ENCODE results near the gene CREB5.
A peak's percentile ranks its signal among the peaks of the same experiment; 100 is the strongest.

CREB5 gene

DNA sequence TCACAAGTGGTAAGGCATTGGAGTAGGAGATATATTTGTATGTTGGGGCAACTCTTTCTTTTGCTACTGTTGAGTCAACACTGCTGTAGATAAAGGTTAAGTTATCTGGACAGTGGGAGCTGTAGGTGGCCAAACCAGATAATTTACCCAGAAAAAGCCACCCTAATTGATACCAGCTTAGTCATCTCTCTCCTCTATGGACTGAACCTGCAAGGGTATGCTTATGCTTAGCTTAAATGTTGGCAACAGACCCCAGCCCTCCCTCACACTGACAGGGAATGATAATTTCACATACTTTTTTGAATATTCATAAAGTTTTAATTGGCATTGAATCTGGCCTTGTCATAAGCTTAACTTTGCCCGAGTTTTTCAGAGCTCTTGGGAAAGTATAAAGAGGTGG, 66.3 kb downstream of the CREB5 start:
- H3K9me3 ChIP-seq (ENCODE audit: low read length) = no peaks in the 10 kb centered on the region
- no peak overlapping the region for H2AFZ ChIP-seq (ENCODE audit: low read depth, low read length)
- no peaks in the 10 kb centered on the region for H3K27me3 ChIP-seq (ENCODE audit: insufficient read depth, low read length)
- peaks cover 48% of the 10 kb centered on the region for H3K4me1 ChIP-seq (ENCODE audit: insufficient read depth, low read length)
- no peaks in the 10 kb centered on the region for H3K36me3 ChIP-seq (ENCODE audit: insufficient read depth, low read length)
- H3K4me3 ChIP-seq (ENCODE audit: low read length) = no peak overlapping the region

DNA sequence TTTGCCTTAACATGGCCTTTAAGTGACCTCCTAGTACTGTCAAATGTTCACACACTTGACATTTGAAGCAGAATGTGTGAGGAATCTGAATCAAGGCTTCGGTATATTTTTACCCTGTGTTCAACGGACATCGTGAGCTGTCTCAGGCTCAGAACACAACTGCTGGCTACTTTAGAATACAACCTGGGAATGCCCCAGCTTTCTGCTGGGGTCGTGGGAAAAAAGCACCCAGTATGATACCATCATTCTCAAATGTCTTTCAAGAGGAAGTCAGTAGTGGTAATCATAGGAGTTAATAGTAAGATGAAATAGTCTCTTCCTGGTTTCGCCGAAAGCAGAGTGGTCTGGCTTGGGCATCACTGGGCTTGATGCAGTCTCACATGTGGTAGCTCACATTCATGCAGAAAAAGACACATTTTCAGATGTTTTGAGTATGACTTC, 67.2 kb downstream of the CREB5 start:
- H3K27me3 ChIP-seq (ENCODE audit: insufficient read depth, low read length) = no peaks in the 10 kb centered on the region
- H2AFZ ChIP-seq (ENCODE audit: low read depth, low read length) = no peak overlapping the region
- no peaks in the 10 kb centered on the region for H3K9me3 ChIP-seq (ENCODE audit: low read length)
- H3K4me1 ChIP-seq (ENCODE audit: insufficient read depth, low read length) = peaks cover 57% of the 10 kb centered on the region
- no peaks in the 10 kb centered on the region for H3K36me3 ChIP-seq (ENCODE audit: insufficient read depth, low read length)
- peak overlapping the region; percentile 57 for H3K4me3 ChIP-seq (ENCODE audit: low read length)

DNA sequence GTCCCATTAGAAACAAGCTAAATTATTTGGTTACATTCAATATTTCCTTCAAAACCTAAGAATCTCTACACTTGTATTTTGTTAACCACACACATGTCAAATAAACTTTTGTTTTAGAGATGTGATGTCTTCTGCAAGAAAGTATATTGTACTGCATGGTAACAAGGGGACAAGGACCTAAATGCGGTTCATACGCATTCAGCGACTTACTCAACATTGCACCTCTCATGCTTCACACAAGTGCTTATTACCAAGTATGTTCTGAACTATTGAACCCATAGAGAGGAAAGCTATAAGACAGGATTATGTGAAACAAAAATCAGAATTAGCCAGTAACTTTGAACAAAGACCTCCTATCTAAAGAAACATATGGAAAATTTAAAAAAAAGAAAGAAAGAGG, 68.3 kb downstream of the CREB5 start:
- Histone ChIP-seq H3K4me3 (ENCODE audit: low read length) (peak overlapping the region; percentile 57), H3K36me3 (ENCODE audit: insufficient read depth, low read length) (no peaks in the 10 kb centered on the region), H3K4me1 (ENCODE audit: insufficient read depth, low read length) (peaks cover 63% of the 10 kb centered on the region), H3K9me3 (ENCODE audit: low read length) (no peaks in the 10 kb centered on the region), H3K27me3 (ENCODE audit: insufficient read depth, low read length) (no peaks in the 10 kb centered on the region), H2AFZ (ENCODE audit: low read depth, low read length) (no peak overlapping the region)

DNA sequence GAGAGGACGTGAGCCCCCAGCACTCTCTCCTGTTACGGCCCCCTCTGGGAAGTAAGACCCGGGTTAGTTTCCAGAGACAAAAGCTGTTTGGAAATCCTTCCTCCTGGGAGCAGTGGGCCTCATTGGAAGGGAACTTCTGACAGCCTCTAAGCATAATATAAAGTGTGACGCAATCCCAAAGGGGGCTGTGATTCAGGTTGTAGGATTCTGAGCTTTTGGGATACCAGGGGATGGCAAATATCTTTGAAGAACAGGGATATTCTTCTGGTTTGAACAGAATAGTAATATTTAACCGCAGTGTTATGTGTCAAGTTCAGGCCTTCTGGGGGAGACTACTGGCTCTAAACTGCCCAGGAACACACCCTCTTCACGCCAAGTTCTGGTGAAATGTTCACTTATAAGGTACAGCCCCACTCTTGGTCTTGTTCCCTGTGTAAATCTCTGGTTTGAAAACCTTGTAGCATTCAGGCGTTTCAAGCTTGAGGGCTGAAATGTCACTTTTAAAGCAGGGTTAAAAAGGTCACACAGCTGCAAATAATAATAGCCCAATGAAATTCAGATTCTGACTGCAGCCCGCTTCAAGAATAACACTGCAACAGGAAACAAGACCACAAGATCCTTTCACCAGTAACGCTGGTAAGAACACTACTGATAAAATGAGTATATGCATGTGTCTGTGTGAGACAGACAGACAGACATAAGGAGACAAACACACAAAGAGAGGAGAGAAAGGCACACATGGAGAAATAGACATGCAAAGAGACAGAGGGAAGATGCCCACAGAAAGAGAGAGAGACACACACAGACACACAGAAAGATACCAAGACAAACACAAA, 69.0 kb downstream of the CREB5 start:
- peaks cover 63% of the 10 kb centered on the region for H3K4me1 ChIP-seq (ENCODE audit: insufficient read depth, low read length)
- no peaks in the 10 kb centered on the region for H3K36me3 ChIP-seq (ENCODE audit: insufficient read depth, low read length)
- no peaks in the 10 kb centered on the region for H3K27me3 ChIP-seq (ENCODE audit: insufficient read depth, low read length)
- H3K4me3 ChIP-seq (ENCODE audit: low read length) = peak overlapping the region; percentile 57
- no peaks in the 10 kb centered on the region for H3K9me3 ChIP-seq (ENCODE audit: low read length)
- no peak overlapping the region for H2AFZ ChIP-seq (ENCODE audit: low read depth, low read length)

DNA sequence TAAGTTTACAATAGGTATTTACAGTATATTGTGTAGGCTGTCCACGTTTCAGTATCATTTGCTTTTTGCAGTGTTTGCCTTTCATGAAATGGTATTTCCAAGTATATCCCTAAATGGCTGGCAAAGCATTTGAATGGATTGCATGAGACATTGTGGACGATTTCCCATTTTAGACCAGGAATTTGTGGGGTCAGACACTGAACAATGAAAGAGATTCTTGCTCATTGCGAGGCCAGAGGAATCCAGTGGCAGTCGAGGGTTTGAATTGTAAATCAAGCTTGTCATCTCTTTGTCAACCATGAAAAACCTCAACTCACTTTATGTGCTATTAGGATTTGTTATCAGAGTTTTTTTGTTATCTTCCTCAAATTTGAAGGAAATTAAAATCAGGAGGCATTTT, 70.8 kb downstream of the CREB5 start:
- H2AFZ ChIP-seq (ENCODE audit: low read depth, low read length) = no peak overlapping the region
- H3K9me3 ChIP-seq (ENCODE audit: low read length) = no peaks in the 10 kb centered on the region
- H3K27me3 ChIP-seq (ENCODE audit: insufficient read depth, low read length) = no peaks in the 10 kb centered on the region
- H3K4me3 ChIP-seq (ENCODE audit: low read length) = peak overlapping the region; percentile 3
- H3K4me1 ChIP-seq (ENCODE audit: insufficient read depth, low read length) = peaks cover 63% of the 10 kb centered on the region
- no peaks in the 10 kb centered on the region for H3K36me3 ChIP-seq (ENCODE audit: insufficient read depth, low read length)

DNA sequence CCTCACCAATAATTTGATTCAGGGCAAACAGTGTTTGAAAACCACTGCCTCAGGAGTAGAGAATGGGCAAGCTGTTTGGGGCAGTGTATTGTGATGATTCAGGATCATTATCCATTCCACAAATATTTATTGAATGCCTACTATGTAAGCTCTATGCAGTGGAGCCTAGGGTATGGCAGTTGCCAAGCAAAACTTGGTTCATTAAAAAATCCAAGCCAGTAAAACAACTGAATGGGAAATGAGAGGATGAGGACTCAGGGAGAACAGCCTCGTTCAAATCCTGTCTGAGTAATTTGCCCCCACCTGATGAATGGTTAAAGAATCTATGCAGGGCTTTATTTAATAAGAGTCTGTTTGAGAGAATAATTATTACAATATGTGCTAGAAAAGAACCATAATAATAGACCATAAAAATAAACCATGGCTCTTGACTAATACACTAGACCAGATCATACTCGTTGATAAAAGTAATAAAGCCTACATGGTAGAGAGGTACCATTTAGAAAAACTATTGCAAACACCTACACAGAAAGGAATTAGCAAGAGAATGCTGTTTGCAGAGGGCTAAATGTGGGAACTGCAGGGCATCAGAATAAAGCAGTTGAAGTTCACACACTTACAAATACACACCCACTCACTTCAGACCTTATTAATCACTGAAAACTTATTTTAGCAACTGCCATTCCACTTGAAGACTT, 71.7 kb downstream of the CREB5 start:
- no peaks in the 10 kb centered on the region for H3K27me3 ChIP-seq (ENCODE audit: insufficient read depth, low read length)
- H3K9me3 ChIP-seq (ENCODE audit: low read length) = no peaks in the 10 kb centered on the region
- peaks cover 56% of the 10 kb centered on the region for H3K4me1 ChIP-seq (ENCODE audit: insufficient read depth, low read length)
- H2AFZ ChIP-seq (ENCODE audit: low read depth, low read length) = no peak overlapping the region
- no peak overlapping the region for H3K4me3 ChIP-seq (ENCODE audit: low read length)
- no peaks in the 10 kb centered on the region for H3K36me3 ChIP-seq (ENCODE audit: insufficient read depth, low read length)

DNA sequence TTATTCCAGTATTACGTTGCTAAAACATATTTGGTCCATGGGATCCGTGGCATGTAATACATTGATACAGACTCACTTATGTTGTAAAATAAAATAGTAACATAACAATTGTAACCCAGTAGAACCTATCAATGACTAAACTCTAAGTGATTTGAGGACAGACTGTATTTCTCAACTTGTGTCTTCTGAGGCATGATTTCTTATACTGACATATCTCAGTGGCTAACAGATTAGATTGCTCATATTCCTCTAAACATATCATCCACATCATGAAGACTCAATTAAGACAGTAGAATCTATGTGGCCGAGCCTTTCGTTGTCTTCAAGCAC, 72.3 kb downstream of the CREB5 start:
- Histone ChIP-seq H3K4me1 (ENCODE audit: insufficient read depth, low read length) (peaks cover 51% of the 10 kb centered on the region), H2AFZ (ENCODE audit: low read depth, low read length) (no peak overlapping the region), H3K9me3 (ENCODE audit: low read length) (no peaks in the 10 kb centered on the region), H3K27me3 (ENCODE audit: insufficient read depth, low read length) (no peaks in the 10 kb centered on the region), H3K36me3 (ENCODE audit: insufficient read depth, low read length) (no peaks in the 10 kb centered on the region), H3K4me3 (ENCODE audit: low read length) (no peak overlapping the region)

DNA sequence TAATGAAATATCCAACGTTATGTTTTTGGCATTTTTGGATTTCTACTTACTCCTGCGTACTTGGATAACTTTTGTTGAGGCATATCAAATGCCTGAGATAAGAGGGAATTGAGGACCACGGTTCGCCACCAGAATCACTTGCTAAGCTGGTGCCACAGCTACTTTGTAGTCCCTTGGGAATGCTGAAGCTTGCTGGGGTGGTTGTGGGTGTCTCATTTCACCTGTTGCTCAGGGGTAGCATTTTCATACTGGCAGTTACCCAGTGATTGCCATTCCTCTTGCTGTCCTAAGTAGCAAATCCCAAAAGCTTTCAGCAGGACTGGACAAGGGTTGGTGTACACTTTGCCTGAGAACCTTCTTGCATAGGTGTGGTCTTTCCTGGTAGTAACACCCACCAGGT, 75.2 kb downstream of the CREB5 start:
- Histone ChIP-seq H3K4me3 (ENCODE audit: low read length) (no peak overlapping the region), H3K9me3 (ENCODE audit: low read length) (no peaks in the 10 kb centered on the region), H3K27me3 (ENCODE audit: insufficient read depth, low read length) (no peaks in the 10 kb centered on the region), H3K36me3 (ENCODE audit: insufficient read depth, low read length) (no peaks in the 10 kb centered on the region), H2AFZ (ENCODE audit: low read depth, low read length) (no peak overlapping the region), H3K4me1 (ENCODE audit: insufficient read depth, low read length) (peaks cover 27% of the 10 kb centered on the region)

DNA sequence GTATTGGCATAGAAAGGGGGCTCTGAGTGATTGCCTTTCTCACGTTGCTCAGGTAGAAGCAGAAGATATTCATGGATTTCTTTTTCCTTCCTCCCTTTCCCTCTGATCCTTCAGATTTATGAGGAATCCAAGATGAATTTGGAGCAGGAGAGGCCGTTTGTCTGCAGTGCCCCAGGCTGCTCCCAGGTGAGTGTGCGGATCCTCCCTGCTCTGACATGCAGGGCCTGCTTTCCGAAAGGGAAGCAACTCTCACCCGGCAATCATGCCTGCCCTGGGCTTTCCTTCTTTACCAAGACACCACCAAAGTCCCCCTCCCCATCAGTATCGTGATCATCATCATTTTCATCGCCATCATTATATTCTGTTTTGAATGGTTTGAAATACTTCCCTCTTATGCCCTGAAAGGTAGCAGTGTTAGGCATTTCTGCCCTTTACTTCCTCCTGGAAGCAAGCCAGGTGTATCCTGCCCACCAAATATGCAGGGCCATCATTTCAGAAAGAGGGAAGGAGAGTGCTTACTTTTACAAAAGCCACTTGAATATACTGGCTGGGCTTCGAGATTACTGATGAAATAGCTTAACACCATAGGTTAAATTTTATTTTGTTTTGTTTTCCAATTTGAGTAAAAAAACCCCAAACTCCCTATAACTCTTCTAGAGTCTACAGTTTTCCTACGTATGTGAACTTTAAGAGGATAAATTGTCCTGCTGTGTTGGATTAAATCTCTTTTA, 75.9 kb downstream of the CREB5 start:
- Histone ChIP-seq H3K4me3 (ENCODE audit: low read length) (no peak overlapping the region), H3K27me3 (ENCODE audit: insufficient read depth, low read length) (no peaks in the 10 kb centered on the region), H3K4me1 (ENCODE audit: insufficient read depth, low read length) (peaks cover 19% of the 10 kb centered on the region), H3K36me3 (ENCODE audit: insufficient read depth, low read length) (no peaks in the 10 kb centered on the region), H2AFZ (ENCODE audit: low read depth, low read length) (no peak overlapping the region), H3K9me3 (ENCODE audit: low read length) (no peaks in the 10 kb centered on the region)

DNA sequence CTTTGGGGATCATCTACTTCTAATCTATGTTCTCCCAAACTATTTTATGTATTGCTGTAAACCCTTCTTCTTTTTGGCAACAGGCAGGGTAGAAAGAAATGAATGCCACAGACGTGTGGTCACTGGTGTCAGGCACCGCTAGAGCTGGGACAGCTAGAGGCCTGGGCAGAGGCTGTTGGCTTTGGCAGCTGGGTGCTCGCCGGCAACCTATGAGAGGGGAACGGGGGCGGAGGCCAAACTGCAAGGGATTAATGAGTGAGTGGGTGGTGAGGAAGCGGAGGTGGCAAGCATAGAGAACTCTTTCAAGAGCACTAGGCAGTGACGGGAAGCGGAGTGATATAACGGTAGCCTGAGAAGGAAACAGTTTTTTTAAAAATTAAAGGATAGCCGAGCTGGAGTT, 78.5 kb downstream of the CREB5 start:
- no peak overlapping the region for H3K4me3 ChIP-seq (ENCODE audit: low read length)

DNA sequence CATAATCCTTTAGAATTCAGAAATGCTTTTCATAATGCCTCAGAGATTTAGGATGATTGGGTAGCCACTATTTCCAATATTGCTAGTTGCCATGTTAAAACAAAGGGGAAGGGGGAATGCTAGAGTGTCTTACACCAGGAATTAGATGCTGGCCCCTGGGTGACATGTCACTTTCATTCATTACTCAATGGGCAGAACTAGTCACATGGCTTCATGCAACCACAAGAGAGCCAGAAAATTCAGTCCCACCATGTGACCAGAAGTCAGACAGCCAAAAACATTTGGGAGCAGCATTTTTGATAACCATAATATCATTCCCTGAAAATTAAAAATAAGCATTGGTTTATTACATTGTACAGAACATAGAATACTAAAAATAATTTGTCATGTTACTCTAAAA, 81.2 kb downstream of the CREB5 start:
- Histone ChIP-seq H3K4me3 (ENCODE audit: low read length) (no peak overlapping the region), H3K27me3 (ENCODE audit: insufficient read depth, low read length) (no peaks in the 10 kb centered on the region), H3K36me3 (ENCODE audit: insufficient read depth, low read length) (no peaks in the 10 kb centered on the region), H2AFZ (ENCODE audit: low read depth, low read length) (no peak overlapping the region), H3K4me1 (ENCODE audit: insufficient read depth, low read length) (no peaks in the 10 kb centered on the region), H3K9me3 (ENCODE audit: low read length) (no peaks in the 10 kb centered on the region)

More for the DNA sequence above, 78.5 kb downstream of the CREB5 start:
- H3K9me3 ChIP-seq (ENCODE audit: low read length) = no peaks in the 10 kb centered on the region
- no peaks in the 10 kb centered on the region for H3K36me3 ChIP-seq (ENCODE audit: insufficient read depth, low read length)
- H3K27me3 ChIP-seq (ENCODE audit: insufficient read depth, low read length) = no peaks in the 10 kb centered on the region
- no peaks in the 10 kb centered on the region for H3K4me1 ChIP-seq (ENCODE audit: insufficient read depth, low read length)
- no peak overlapping the region for H2AFZ ChIP-seq (ENCODE audit: low read depth, low read length)

DNA sequence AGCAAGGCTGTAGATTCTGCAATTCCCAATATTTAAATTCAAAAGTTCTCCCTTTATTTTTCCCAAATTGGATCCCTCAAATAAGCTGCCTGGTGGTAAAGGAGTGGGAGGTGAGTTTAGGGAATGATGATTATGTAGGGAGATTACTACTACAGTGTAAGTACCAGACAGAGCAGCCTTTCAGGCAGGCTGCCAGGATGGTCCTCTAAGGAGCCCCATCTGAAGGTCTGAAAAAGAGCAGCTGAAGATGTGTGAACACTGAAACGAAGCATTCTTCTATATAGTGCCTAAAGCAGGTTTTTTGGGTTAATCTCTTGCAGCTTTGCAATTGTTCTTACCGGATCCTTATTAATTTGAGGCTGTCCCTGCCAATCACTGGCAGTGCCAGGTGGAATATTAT, 84.7 kb downstream of the CREB5 start:
- H3K4me1 ChIP-seq (ENCODE audit: insufficient read depth, low read length) = peaks cover 2% of the 10 kb centered on the region
- no peak overlapping the region for H2AFZ ChIP-seq (ENCODE audit: low read depth, low read length)
- H3K9me3 ChIP-seq (ENCODE audit: low read length) = no peaks in the 10 kb centered on the region
- no peak overlapping the region for H3K4me3 ChIP-seq (ENCODE audit: low read length)
- H3K36me3 ChIP-seq (ENCODE audit: insufficient read depth, low read length) = no peaks in the 10 kb centered on the region
- H3K27me3 ChIP-seq (ENCODE audit: insufficient read depth, low read length) = no peaks in the 10 kb centered on the region

DNA sequence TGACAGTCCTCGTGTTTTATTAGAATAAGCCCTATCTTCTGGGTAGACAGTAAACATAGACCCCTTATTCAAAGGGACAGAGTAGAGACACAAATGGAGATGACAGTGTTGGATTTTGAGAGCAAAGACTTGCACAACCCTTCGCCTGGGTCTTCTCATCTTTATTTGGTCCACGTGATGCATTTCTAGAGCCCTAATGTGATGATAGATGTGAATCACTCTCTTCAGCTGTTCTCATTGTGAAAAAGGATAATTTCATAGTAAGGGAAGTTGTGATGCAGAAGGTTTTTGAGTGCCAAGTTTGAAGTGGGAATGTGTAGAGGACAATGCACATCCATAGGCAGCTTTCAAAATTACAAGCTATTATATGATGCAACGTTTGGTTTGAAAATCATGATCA, 86.3 kb downstream of the CREB5 start:
- Histone ChIP-seq H3K4me1 (ENCODE audit: insufficient read depth, low read length) (peaks cover 2% of the 10 kb centered on the region), H3K9me3 (ENCODE audit: low read length) (no peaks in the 10 kb centered on the region), H2AFZ (ENCODE audit: low read depth, low read length) (no peak overlapping the region), H3K4me3 (ENCODE audit: low read length) (no peak overlapping the region), H3K36me3 (ENCODE audit: insufficient read depth, low read length) (no peaks in the 10 kb centered on the region), H3K27me3 (ENCODE audit: insufficient read depth, low read length) (no peaks in the 10 kb centered on the region)
